Measurements from ENCODE around the gene KCNQ5.
"Not testable (repeated sequence)": the region's sequence is repeated elsewhere in the genome, so short reads cannot be mapped to it uniquely, and the experiment has no call there.

The KCNQ5 gene

DNA sequence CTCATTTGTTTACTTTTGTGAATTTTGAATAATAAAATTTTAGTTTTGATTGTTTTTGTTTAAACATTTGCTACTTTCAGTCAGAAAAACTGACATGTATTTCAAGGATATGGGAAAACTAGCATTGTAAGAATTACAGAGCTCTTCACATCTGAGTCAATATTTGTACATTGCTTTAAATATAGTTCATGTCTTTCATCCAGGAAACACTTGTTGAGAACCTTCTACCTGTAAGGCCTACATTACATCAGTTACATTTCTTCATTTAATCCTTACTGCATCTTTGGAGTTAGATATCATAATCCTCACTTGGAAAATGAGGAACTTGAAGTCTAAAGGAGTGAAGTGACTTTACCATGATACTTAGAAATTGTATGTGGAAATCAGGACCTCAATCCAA lies 242.9 kb downstream of the KCNQ5 start:
- Mint-ChIP-seq H3K4me3 (no peak overlapping the region), H3K27me3 (no peaks in the 10 kb centered on the region), H3K4me1 (ENCODE audit: low read depth) (peaks cover 10% of the 10 kb centered on the region), H3K27ac (no peak overlapping the region), H3K9me3 (no peaks in the 10 kb centered on the region), H3K36me3 (ENCODE audit: low read depth) (no peaks in the 10 kb centered on the region)

- no peaks in the 10 kb centered on the region for H3K36me3 Mint-ChIP-seq (ENCODE audit: low read depth)
- H3K4me1 Mint-ChIP-seq (ENCODE audit: low read depth), result peaks cover 10% of the 10 kb centered on the region
- H3K27ac Mint-ChIP-seq, result no peak overlapping the region
- H3K27me3 Mint-ChIP-seq, result no peaks in the 10 kb centered on the region
- no peak overlapping the region for H3K4me3 Mint-ChIP-seq
- no peaks in the 10 kb centered on the region for H3K9me3 Mint-ChIP-seq
These were observed 243.6 kb downstream of the KCNQ5 start for GRCh38 chr6:72865467-72865866.

- Mint-ChIP-seq H3K4me1 (ENCODE audit: low read depth) (no peaks in the 10 kb centered on the region), H3K9me3 (no peaks in the 10 kb centered on the region), H3K36me3 (ENCODE audit: low read depth) (no peaks in the 10 kb centered on the region), H3K27ac (no peak overlapping the region), H3K4me3 (no peak overlapping the region), H3K27me3 (no peaks in the 10 kb centered on the region)
These were observed 247.8 kb downstream of the KCNQ5 start for GRCh38 chr6:72869621-72870020.

DNA sequence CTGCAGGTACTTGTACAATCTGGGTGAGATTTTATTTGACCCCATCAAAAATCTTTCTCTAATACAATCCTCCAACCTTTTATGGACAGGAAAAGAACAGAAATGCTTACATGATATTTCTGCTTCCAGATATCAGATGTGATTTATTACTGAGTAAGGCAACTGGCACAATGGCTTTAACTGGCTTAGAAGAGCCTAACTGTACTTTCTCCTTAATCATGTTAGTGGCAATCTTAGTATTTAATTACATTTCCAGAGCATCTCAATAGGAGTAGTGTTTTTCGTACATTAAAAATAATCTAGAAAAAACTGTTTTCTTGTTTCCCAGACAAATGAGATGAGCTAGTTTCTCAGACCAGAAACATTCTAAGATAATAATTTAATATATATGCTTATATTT lies 251.6 kb downstream of the KCNQ5 start:
- Mint-ChIP-seq H3K4me1 (ENCODE audit: low read depth) (no peaks in the 10 kb centered on the region), H3K36me3 (ENCODE audit: low read depth) (peaks cover 3% of the 10 kb centered on the region), H3K9me3 (no peaks in the 10 kb centered on the region), H3K27me3 (no peaks in the 10 kb centered on the region), H3K4me3 (no peak overlapping the region), H3K27ac (no peak overlapping the region)

GRCh38 chr6:72876256-72876655 lies 254.4 kb downstream of the KCNQ5 start:
- H3K27me3 Mint-ChIP-seq, result no peaks in the 10 kb centered on the region
- H3K4me3 Mint-ChIP-seq, result no peak overlapping the region
- H3K9me3 Mint-ChIP-seq, result peaks cover 4% of the 10 kb centered on the region

GRCh38 chr6:72886170-72886569 lies 264.3 kb downstream of the KCNQ5 start:
- peaks cover 28% of the 10 kb centered on the region for H3K36me3 Mint-ChIP-seq (ENCODE audit: low read depth)
- no peaks in the 10 kb centered on the region for H3K4me1 Mint-ChIP-seq (ENCODE audit: low read depth)
- H3K27me3 Mint-ChIP-seq, result no peaks in the 10 kb centered on the region
- H3K27ac Mint-ChIP-seq, result no peak overlapping the region
- H3K9me3 Mint-ChIP-seq, result peaks cover 12% of the 10 kb centered on the region
- no peak overlapping the region for H3K4me3 Mint-ChIP-seq

More at GRCh38 chr6:72876256-72876655, 254.4 kb downstream of the KCNQ5 start:
- no peaks in the 10 kb centered on the region for H3K4me1 Mint-ChIP-seq (ENCODE audit: low read depth)
- peaks cover 10% of the 10 kb centered on the region for H3K36me3 Mint-ChIP-seq (ENCODE audit: low read depth)
- no peak overlapping the region for H3K27ac Mint-ChIP-seq

DNA sequence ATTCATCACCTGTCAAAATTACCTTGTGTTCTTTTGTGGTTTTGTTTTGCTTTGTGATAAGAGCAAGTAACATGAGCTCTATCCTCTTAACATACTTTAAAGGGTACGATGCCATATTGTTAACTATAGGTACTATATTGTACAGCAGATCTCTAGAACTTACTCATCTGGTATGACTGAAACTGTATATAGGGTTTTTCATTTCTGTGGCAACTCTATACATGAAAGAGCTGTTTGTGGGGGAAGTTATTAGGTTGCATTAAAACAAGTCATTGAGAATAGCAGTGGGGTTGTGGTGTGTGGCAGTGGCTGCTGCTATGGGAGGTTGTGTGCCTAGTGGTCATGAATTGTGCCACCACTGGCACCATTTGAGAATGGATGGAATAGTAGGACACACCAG lies 268.4 kb downstream of the KCNQ5 start:
- Mint-ChIP-seq H3K27ac (no peak overlapping the region), H3K36me3 (ENCODE audit: low read depth) (peaks cover 13% of the 10 kb centered on the region), H3K27me3 (no peaks in the 10 kb centered on the region), H3K4me1 (ENCODE audit: low read depth) (no peaks in the 10 kb centered on the region), H3K9me3 (peaks cover 15% of the 10 kb centered on the region), H3K4me3 (no peak overlapping the region)

DNA sequence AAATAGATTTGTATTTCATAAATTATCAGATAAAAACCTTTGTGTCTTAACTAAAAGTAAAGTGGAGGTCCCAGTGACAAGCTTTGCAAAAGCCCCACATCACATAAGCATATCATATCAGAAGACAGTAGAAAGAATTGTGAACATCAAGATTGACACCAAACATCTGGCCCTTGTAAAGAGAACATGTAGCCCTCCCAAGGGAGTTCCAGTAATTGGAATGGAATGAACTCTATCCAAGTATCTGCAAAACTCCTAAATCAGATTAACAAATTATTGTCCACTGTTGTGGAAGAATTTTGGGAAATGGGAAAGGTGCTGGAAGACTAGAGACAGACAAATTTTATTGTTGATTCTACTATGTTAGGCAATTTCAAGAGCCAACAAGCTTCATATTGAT lies 268.8 kb downstream of the KCNQ5 start:
- H3K36me3 Mint-ChIP-seq (ENCODE audit: low read depth), result peaks cover 13% of the 10 kb centered on the region
- peaks cover 12% of the 10 kb centered on the region for H3K9me3 Mint-ChIP-seq
- no peaks in the 10 kb centered on the region for H3K4me1 Mint-ChIP-seq (ENCODE audit: low read depth)
- H3K4me3 Mint-ChIP-seq, result no peak overlapping the region
- no peaks in the 10 kb centered on the region for H3K27me3 Mint-ChIP-seq
- no peak overlapping the region for H3K27ac Mint-ChIP-seq

DNA sequence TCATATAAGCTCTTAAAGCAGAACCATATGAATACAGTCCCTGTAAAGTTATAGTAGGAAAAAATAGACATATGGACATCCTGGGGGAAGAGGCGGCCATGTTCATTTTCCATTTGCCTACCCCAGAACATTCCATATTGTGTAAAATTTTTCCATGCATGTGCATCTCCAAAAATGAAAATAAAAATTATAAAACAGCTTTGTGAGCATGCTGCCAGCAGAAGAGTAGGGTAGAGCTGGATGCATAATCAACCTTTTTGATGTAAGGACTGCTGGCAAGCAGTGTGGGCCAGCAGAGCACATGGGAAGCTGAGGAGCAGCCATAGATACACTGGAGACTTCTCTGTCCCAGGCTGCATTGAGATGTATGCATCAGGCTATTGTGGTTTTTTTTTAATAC lies 271.0 kb downstream of the KCNQ5 start:
- Mint-ChIP-seq H3K4me1 (ENCODE audit: low read depth) (no peaks in the 10 kb centered on the region), H3K36me3 (ENCODE audit: low read depth) (peaks cover 12% of the 10 kb centered on the region), H3K4me3 (no peak overlapping the region), H3K27ac (no peak overlapping the region), H3K9me3 (peaks cover 9% of the 10 kb centered on the region), H3K27me3 (no peaks in the 10 kb centered on the region)

GRCh38 chr6:72894091-72894490 lies 272.2 kb downstream of the KCNQ5 start:
- peaks cover 19% of the 10 kb centered on the region for H3K9me3 Mint-ChIP-seq
- peaks cover 23% of the 10 kb centered on the region for H3K36me3 Mint-ChIP-seq (ENCODE audit: low read depth)
- H3K4me1 Mint-ChIP-seq (ENCODE audit: low read depth), result no peaks in the 10 kb centered on the region
- no peak overlapping the region for H3K4me3 Mint-ChIP-seq
- H3K27me3 Mint-ChIP-seq, result no peaks in the 10 kb centered on the region
- H3K27ac Mint-ChIP-seq, result no peak overlapping the region

GRCh38 chr6:72898313-72898712 lies 276.4 kb downstream of the KCNQ5 start:
- H3K4me3 Mint-ChIP-seq; H3K27me3 Mint-ChIP-seq; H3K4me1 Mint-ChIP-seq (ENCODE audit: low read depth); H3K27ac Mint-ChIP-seq: not testable (repeated sequence)
- H3K9me3 Mint-ChIP-seq, result peaks cover 30% of the 10 kb centered on the region
- peaks cover 24% of the 10 kb centered on the region for H3K36me3 Mint-ChIP-seq (ENCODE audit: low read depth)

- no peaks in the 10 kb centered on the region for H3K27me3 Mint-ChIP-seq
- H3K36me3 Mint-ChIP-seq (ENCODE audit: low read depth), result peaks cover 5% of the 10 kb centered on the region
- H3K4me3 Mint-ChIP-seq, result no peak overlapping the region
- peaks cover 9% of the 10 kb centered on the region for H3K9me3 Mint-ChIP-seq
- no peak overlapping the region for H3K27ac Mint-ChIP-seq
- no peaks in the 10 kb centered on the region for H3K4me1 Mint-ChIP-seq (ENCODE audit: low read depth)
These were observed 284.0 kb downstream of the KCNQ5 start for GRCh38 chr6:72905705-72906478.

GRCh38 chr6:72911463-72912155 lies 289.7 kb downstream of the KCNQ5 start:
- H3K27me3 Mint-ChIP-seq, result no peaks in the 10 kb centered on the region
- no peaks in the 10 kb centered on the region for H3K9me3 Mint-ChIP-seq
- no peaks in the 10 kb centered on the region for H3K4me1 Mint-ChIP-seq (ENCODE audit: low read depth)
- H3K27ac Mint-ChIP-seq, result no peak overlapping the region
- H3K4me3 Mint-ChIP-seq, result no peak overlapping the region
- H3K36me3 Mint-ChIP-seq (ENCODE audit: low read depth), result no peaks in the 10 kb centered on the region

GRCh38 chr6:72913797-72914196 lies 291.9 kb downstream of the KCNQ5 start:
- Mint-ChIP-seq H3K4me1 (ENCODE audit: low read depth) (no peaks in the 10 kb centered on the region), H3K27ac (no peak overlapping the region), H3K36me3 (ENCODE audit: low read depth) (no peaks in the 10 kb centered on the region), H3K27me3 (no peaks in the 10 kb centered on the region), H3K4me3 (no peak overlapping the region), H3K9me3 (no peaks in the 10 kb centered on the region)

DNA sequence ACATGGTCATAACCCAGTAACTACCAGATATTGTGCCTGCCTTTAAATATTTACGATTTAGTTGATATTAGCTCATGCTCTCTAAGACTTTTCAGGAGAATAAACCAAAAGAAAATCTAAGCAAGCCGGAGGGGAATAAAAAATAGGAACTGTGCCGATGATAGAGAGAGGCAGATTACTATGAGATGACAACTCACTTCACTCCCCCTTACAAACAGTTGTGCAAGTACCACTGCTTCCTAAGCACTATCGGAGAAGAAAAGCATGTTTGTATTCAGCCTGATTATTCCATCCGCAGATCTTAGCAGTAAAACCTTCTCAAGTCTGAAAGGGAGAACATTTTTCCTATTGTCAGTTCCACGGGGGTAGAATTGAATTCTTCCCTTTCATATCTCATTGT lies 294.4 kb downstream of the KCNQ5 start:
- no peaks in the 10 kb centered on the region for H3K9me3 Mint-ChIP-seq
- H3K27ac Mint-ChIP-seq, result no peak overlapping the region
- no peaks in the 10 kb centered on the region for H3K36me3 Mint-ChIP-seq (ENCODE audit: low read depth)
- H3K4me3 Mint-ChIP-seq, result no peak overlapping the region
- H3K27me3 Mint-ChIP-seq, result no peaks in the 10 kb centered on the region
- no peaks in the 10 kb centered on the region for H3K4me1 Mint-ChIP-seq (ENCODE audit: low read depth)

GRCh38 chr6:72916906-72917305 lies 295.0 kb downstream of the KCNQ5 start:
- Mint-ChIP-seq H3K36me3 (ENCODE audit: low read depth) (no peaks in the 10 kb centered on the region), H3K4me3 (no peak overlapping the region), H3K27ac (no peak overlapping the region)

More at GRCh38 chr6:72916906-72917305, 295.0 kb downstream of the KCNQ5 start:
- Mint-ChIP-seq H3K27me3 (no peaks in the 10 kb centered on the region), H3K4me1 (ENCODE audit: low read depth) (no peaks in the 10 kb centered on the region), H3K9me3 (no peaks in the 10 kb centered on the region)
